Colonic mucosa (tissue), 4 donors: ENCODE results near the gene PRKCA. TPM values are rescaled to one million over a fixed set of nuclear protein-coding genes. Genes with fewer than 3 reads are reported as not detected.
A peak's percentile ranks its signal among the peaks of the same experiment; 100 is the strongest.

Experiments
- DNase-seq: peaks from one replicate; pipeline ENCODE4 v3.0.0-alpha.2; 2020
- H3K27ac ChIP-seq: fragments of 200-600 bp; one replicate; pipeline ENCODE4 v1.8.0; 2021
- H3K27me3 ChIP-seq: fragments of 200-600 bp; one replicate; pipeline ENCODE4 v1.8.0; 2021
- H3K36me3 ChIP-seq: fragments of 200-600 bp; one replicate; pipeline ENCODE4 v1.8.0; 2021
- H3K4me1 ChIP-seq: fragments of 200-600 bp; one replicate; pipeline ENCODE4 v1.8.0; 2021; ENCODE audit warnings: mild to moderate bottlenecking
- H3K4me3 ChIP-seq: fragments of 200-600 bp; one replicate; pipeline ENCODE4 v1.8.0; 2021
- H3K9ac ChIP-seq, 2 donors: one replicate each; pipeline ENCODE4 v1.7.0; 2013; ENCODE audit warnings: control low read depth in 2 of 2, low read depth in 2 of 2, low read length in 2 of 2
- H3K9me3 ChIP-seq: fragments of 200-600 bp; one replicate; pipeline ENCODE4 v1.8.0; 2021
- intact Hi-C: fragments of 100-400 bp; cut with DNase I; formaldehyde crosslinking; loops from one replicate; pipeline ENCODE4 v1.14.1; 2022
- total RNA-seq, 2 donors: library from RNA; stranded (reverse); fragmentation: NEBNext Ultra II Directional in 1 of 2; extraction: Animal tissue kit (Norgen Biotek cat#: 25700) in 1 of 2; gene quantifications; one replicate each; pipeline ENCODE4 v1.2.1, GENCODE V29; 2021
- TF ChIP-seq, protein P1 (sequence below): fragments of 200-600 bp; IDR thresholded peaks from one replicate; pipeline ENCODE4 v1.8.0; 2022; ENCODE audit warnings: antibody characterized with exemption, mild to moderate bottlenecking
- donor health status: healthy.
- donor health status: DM: no; HTN: no; CAD: no.
- donor health status: DM: no; HTN: no; CAD: no.

PRKCA gene
- total RNA-seq, 2 donors from 2014 or later, result 40.0 to 41.8 TPM

DNA sequence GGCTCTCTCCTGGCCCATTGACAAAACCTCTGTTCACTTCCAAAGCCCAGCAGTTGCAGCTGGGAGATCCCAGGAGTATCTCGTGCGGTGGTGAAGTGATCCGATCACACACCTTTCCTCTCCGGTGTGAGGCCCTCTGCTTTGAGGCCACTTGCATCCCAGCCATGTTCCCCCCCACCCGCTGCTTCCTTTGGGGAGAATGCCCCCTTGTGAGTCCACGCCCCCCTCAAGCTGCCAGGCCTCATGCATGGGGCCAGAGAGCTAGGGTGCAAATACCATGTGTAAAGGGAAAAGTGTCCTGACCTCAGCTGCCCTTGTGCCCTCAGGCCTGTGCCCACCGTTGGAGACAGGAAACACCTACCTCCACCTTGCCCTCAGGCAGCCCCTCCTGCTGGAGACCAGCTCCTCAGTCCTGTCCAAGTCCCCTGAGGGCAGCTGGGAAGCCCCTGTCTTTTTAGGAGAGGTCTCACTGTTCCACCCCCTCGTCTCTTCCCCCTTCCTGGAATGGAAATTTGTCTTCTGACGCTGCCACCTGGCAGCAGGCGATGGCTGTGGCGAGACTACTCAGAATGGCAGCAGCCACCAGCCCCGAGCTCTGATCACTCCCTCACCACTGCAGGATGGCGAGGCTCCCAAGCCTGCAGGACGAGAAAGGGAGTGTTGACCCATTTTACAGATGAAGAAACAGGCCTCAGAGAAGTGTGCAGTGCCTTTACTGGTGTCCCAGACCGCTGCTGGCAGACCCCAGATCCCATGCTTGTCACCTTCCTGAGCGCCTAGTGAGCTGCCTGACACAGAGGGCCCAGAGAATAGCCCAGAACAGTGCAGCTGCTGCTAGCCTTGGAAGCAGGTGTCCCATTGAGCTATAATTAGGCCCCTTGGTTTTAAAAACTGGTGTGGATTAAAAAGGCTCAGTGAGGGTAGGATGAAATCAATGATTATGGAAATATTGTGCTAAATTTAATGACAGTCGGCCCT is 411.9 kb downstream of the PRKCA start:
- Histone ChIP-seq H3K9me3 (no peaks in the 10 kb centered on the region), H3K36me3 (no peaks in the 10 kb centered on the region), H3K9ac (peak overlapping the region; percentile 39 to 76), H3K27me3 (no peaks in the 10 kb centered on the region), H3K27ac (peak overlapping the region; percentile 81), H3K4me1 (peaks cover 10% of the 10 kb centered on the region), H3K4me3 (no peak overlapping the region)
- TF ChIP-seq, protein P1, sequence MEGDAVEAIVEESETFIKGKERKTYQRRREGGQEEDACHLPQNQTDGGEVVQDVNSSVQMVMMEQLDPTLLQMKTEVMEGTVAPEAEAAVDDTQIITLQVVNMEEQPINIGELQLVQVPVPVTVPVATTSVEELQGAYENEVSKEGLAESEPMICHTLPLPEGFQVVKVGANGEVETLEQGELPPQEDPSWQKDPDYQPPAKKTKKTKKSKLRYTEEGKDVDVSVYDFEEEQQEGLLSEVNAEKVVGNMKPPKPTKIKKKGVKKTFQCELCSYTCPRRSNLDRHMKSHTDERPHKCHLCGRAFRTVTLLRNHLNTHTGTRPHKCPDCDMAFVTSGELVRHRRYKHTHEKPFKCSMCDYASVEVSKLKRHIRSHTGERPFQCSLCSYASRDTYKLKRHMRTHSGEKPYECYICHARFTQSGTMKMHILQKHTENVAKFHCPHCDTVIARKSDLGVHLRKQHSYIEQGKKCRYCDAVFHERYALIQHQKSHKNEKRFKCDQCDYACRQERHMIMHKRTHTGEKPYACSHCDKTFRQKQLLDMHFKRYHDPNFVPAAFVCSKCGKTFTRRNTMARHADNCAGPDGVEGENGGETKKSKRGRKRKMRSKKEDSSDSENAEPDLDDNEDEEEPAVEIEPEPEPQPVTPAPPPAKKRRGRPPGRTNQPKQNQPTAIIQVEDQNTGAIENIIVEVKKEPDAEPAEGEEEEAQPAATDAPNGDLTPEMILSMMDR, result no peak
- no peak for DNase-seq
- intact Hi-C loops, result loop anchor here (2.0 kb wide), 1 partner anchor 192 kb away; no protein-coding TSS in a partner anchor

DNA sequence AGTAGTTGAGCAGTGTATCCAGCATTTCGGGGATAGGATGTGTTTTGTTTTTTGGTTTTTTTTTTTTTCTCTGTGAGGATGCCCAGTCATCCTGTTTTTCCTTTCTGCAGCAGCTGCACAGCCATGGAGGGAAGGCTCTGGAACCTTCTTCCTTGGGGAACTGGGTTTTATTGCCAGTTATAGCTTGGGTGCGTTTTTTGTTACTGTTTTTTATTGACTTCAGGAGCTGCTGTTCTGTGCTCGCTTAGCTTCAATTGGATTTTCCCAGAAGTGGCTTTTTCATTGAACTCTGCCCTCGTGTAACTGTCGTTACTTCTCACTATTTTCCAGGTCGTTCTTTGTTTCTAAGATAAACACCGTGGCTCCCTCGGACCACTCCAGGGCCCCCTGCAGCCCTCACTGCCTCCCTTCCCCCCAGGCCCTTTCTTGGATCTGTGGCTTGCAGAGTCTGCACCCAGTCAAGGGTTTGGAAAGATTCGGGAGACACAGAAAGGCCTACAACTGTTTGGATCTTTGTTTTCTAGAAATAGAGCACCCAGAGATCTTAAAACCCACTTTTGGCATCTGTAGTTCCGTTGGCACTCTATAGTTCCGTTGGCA is 412.8 kb downstream of the PRKCA start:
- Histone ChIP-seq H3K9me3 (no peaks in the 10 kb centered on the region), H3K4me1 (peaks cover 10% of the 10 kb centered on the region), H3K27me3 (no peaks in the 10 kb centered on the region), H3K27ac (peak overlapping the region; percentile 81), H3K4me3 (no peak overlapping the region), H3K9ac (peak overlapping the region in 1 of 2 donors; percentile 76), H3K36me3 (no peaks in the 10 kb centered on the region)
- DNase-seq, result peak; percentile 70
- TF ChIP-seq, protein P1, result no peak
- intact Hi-C loops, result loop anchor here (2.0 kb wide), 1 partner anchor 192 kb away; no protein-coding TSS in a partner anchor

DNA sequence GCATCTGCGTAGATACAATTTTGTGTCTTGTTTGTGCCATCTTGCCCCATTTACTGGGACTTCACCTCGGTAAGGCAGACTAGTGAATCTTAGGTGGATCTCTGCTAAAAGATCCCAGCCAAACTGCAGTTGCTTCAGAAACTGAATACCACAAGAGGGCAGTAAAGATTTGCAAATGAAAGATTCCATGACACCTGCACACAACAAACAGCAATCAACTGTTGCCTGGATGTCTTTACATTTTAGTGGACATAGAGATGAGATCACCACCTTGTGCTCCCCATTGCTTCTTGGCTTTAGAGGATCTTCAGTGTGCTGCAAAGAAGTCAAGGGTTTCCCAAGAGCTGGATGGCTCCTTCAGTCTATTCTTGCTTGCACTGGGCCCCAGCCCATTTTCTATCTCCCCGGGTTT is 413.3 kb downstream of the PRKCA start:
- H3K36me3 ChIP-seq, result no peaks in the 10 kb centered on the region
- DNase-seq, result peak; percentile 46
- H3K4me3 ChIP-seq, result no peak overlapping the region
- peak overlapping the region; percentile 81 for H3K27ac ChIP-seq
- H3K4me1 ChIP-seq, result peaks cover 10% of the 10 kb centered on the region
- intact Hi-C loops, result loop anchor here (2.0 kb wide), 1 partner anchor 191 kb away; no protein-coding TSS in a partner anchor
- TF ChIP-seq, protein P1, result peak; percentile 57
- peak overlapping the region in 1 of 2 donors; percentile 74 for H3K9ac ChIP-seq
- H3K9me3 ChIP-seq, result no peaks in the 10 kb centered on the region
- no peaks in the 10 kb centered on the region for H3K27me3 ChIP-seq

DNA sequence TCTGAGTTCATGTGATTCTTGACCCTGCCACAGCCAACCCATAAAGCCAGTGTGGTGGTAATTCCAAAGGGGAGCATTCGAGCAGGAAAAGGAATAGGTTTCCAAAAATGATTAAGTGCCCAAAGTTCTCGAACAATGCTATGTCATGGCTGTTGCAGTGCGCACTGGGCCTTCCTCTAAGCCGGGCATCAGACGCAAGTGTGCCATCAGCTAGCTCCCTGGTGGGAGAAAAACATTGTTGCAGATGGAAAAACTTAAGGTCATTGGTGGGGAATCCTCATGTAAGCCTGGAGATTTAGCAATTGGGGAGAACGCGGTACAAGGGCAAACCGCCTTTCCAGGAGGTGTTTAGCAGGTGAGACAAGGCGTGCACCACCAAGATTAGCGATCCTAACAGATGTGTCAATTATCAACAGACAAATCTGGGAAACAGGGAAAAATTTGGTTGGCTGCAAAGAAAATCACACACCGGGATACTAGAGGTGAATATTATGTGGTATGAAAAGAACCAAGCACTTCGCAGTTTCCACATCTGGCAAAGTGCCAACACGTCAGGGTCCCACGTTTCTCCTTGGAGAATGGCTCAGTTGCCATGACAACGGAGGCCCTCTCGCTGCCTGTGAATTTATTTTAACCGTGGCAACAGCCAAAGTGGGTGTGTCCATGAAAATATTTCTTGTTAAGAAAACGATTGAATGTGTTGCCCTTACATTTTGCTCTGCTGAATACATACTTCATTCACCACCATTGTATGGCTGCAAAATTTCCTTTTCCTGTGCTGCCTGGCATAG is 414.0 kb downstream of the PRKCA start:
- TF ChIP-seq, protein P1, result no peak
- Histone ChIP-seq H3K9ac (no peak overlapping the region), H3K27me3 (no peaks in the 10 kb centered on the region), H3K4me1 (peaks cover 10% of the 10 kb centered on the region), H3K9me3 (no peaks in the 10 kb centered on the region), H3K4me3 (no peak overlapping the region), H3K36me3 (no peaks in the 10 kb centered on the region), H3K27ac (peak overlapping the region; percentile 81)
- intact Hi-C loops, result no loop called here
- DNase-seq, result no peak

DNA sequence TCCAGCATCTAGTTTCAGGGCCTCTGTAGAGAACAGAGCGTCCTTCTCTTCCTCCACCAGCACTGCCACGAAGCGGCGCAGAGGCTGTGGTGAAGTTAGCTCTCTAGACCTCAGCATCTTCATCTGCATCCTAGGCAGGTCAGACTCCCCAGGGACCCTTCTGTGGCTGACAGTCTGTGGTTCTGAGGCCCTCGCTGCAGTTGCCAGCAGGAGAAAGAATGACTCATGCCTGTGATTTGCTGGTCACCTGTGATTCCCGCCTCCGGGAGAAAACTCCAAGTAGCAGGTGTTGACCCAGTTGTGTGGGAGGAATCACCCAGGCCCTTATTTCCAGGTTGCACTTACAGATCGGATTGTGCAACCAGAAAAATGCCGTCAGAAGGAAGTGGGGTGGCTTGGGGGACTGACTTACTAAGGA is 415.2 kb downstream of the PRKCA start:
- peak; percentile 51 for DNase-seq
- no peak overlapping the region for H3K27ac ChIP-seq
- no peaks in the 10 kb centered on the region for H3K27me3 ChIP-seq
- intact Hi-C loops, result no loop called here
- H3K9ac ChIP-seq, result no peak overlapping the region
- H3K9me3 ChIP-seq, result no peaks in the 10 kb centered on the region
- TF ChIP-seq, protein P1, result no peak
- no peak overlapping the region for H3K4me3 ChIP-seq
- H3K36me3 ChIP-seq, result no peaks in the 10 kb centered on the region
- H3K4me1 ChIP-seq, result peaks cover 8% of the 10 kb centered on the region
